ENCODE results near the gene KIF26B.

DNA sequence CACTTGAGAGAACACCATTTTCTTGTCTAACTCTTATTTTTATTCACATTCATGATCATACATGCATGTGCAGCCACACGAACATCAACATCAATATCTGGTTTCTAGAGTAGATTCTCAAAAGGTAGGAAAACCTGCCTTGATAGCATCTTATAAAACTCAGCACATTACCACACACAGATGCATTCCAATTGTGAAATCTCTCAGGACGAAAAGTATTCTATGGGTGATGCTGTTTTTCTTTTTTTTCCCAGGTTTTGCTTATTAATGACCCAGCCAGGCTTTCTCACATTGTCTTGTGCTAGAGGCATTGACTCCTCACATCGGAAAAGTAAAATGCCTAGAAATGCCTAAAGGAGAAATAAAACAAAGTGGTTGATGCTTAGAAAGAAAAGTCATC lies 562.8 kb downstream of the KIF26B start:
- TF ChIP-seq, protein P1, sequence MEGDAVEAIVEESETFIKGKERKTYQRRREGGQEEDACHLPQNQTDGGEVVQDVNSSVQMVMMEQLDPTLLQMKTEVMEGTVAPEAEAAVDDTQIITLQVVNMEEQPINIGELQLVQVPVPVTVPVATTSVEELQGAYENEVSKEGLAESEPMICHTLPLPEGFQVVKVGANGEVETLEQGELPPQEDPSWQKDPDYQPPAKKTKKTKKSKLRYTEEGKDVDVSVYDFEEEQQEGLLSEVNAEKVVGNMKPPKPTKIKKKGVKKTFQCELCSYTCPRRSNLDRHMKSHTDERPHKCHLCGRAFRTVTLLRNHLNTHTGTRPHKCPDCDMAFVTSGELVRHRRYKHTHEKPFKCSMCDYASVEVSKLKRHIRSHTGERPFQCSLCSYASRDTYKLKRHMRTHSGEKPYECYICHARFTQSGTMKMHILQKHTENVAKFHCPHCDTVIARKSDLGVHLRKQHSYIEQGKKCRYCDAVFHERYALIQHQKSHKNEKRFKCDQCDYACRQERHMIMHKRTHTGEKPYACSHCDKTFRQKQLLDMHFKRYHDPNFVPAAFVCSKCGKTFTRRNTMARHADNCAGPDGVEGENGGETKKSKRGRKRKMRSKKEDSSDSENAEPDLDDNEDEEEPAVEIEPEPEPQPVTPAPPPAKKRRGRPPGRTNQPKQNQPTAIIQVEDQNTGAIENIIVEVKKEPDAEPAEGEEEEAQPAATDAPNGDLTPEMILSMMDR (IDR thresholded peaks at IDR 0.05; ENCODE audit: low read depth, low read length) = no peak
- no peak for TF ChIP-seq EZH2phosphoT487 (IDR thresholded peaks at IDR 0.05; ENCODE audit: low read depth)

Data from OCI-LY3 (cell line).